OCI-LY1 (cell line): Measurements from ENCODE around the gene SH3BGR.

Experiments
- H2AFZ ChIP-seq: fragments of 200-600 bp; sonication (generic), shearing (Covaris generic); 2 replicates; pipeline ENCODE4 v1.6.0; 2014; ENCODE audit warnings: antibody characterized with exemption, mild to moderate bottlenecking, low read length
- H3F3A ChIP-seq: fragments of 200-600 bp; sonication (generic), shearing (Covaris generic); 2 replicates; pipeline ENCODE4 v1.6.0; 2014; ENCODE audit warnings: mild to moderate bottlenecking, antibody characterized with exemption, low read length, moderate library complexity; ENCODE audit not compliant: insufficient read depth
- H3K27ac ChIP-seq: fragments of 200-600 bp; sonication (generic); 2 replicates; pipeline ENCODE4 v1.5.1; 2014; ENCODE audit warnings: low read length, mixed run types, mild to moderate bottlenecking, low read depth; ENCODE audit not compliant: poor library complexity, severe bottlenecking
- H3K27me3 ChIP-seq: fragments of 200-600 bp; sonication (generic); 2 replicates; pipeline ENCODE4 v1.6.0; 2014; ENCODE audit warnings: antibody characterized with exemption, mild to moderate bottlenecking, low read length, moderate library complexity; ENCODE audit not compliant: insufficient read depth
- H3K36me3 ChIP-seq: fragments of 200-600 bp; sonication (generic); 2 replicates; pipeline ENCODE4 v1.6.1; 2014; ENCODE audit warnings: mild to moderate bottlenecking, antibody characterized with exemption, low read length, moderate library complexity, mixed read lengths; ENCODE audit not compliant: insufficient read depth
- H3K4me1 ChIP-seq: fragments of 200-600 bp; sonication (generic); 2 replicates; pipeline ENCODE4 v1.5.1; 2014; ENCODE audit warnings: mild to moderate bottlenecking, low read length, moderate library complexity; ENCODE audit not compliant: insufficient read depth, severe bottlenecking
- H3K4me2 ChIP-seq: fragments of 200-600 bp; sonication (generic), shearing (Covaris generic); 2 replicates; pipeline ENCODE4 v1.6.1; 2014; ENCODE audit warnings: low read length
- H3K4me3 ChIP-seq: fragments of 200-600 bp; sonication (generic); 2 replicates; pipeline ENCODE4 v1.5.1; 2014; ENCODE audit warnings: low read length, low read depth, mild to moderate bottlenecking, mixed read lengths; ENCODE audit not compliant: poor library complexity, severe bottlenecking
- H3K79me2 ChIP-seq: fragments of 200-600 bp; shearing (Covaris generic); 2 replicates; pipeline ENCODE4 v1.6.1; 2016; ENCODE audit warnings: mixed run types, low read length, mixed read lengths; ENCODE audit not compliant: insufficient read depth
- H3K9ac ChIP-seq: fragments of 200-600 bp; sonication (generic), shearing (Covaris generic); 2 replicates; pipeline ENCODE4 v1.6.1; 2014; ENCODE audit warnings: mild to moderate bottlenecking, low read length, mixed read lengths
- H3K9me2 ChIP-seq: fragments of 200-600 bp; sonication (generic), shearing (Covaris generic); 2 replicates; pipeline ENCODE4 v1.6.1; 2014; ENCODE audit warnings: low read depth, mild to moderate bottlenecking, low read length, mixed read lengths
- H3K9me3 ChIP-seq: fragments of 200-600 bp; shearing (Covaris generic); 2 replicates; pipeline ENCODE4 v1.6.1; 2014; ENCODE audit warnings: low read length, mixed read lengths
- H4K20me1 ChIP-seq: fragments of 200-600 bp; sonication (generic), shearing (Covaris generic); 2 replicates; pipeline ENCODE4 v1.6.0; 2016; ENCODE audit warnings: mild to moderate bottlenecking, low read length; ENCODE audit not compliant: insufficient read depth
- EZH2 ChIP-seq: fragments of 200-600 bp; sonication (generic), shearing (Covaris generic); IDR thresholded peaks from 2 replicates; pipeline ENCODE4 v1.8.0; 2017; ENCODE audit warnings: borderline replicate concordance, mixed run types, mild to moderate bottlenecking, antibody characterized with exemption, low read length, moderate library complexity, mixed read lengths
- TF ChIP-seq, protein P1 (sequence below): fragments of 200-600 bp; sonication (generic), shearing (Covaris generic); IDR thresholded peaks from 2 replicates; pipeline ENCODE4 v1.5.1; 2017; ENCODE audit warnings: mild to moderate bottlenecking, antibody characterized with exemption, low read length, moderate library complexity, mixed read lengths

Gene SH3BGR

DNA sequence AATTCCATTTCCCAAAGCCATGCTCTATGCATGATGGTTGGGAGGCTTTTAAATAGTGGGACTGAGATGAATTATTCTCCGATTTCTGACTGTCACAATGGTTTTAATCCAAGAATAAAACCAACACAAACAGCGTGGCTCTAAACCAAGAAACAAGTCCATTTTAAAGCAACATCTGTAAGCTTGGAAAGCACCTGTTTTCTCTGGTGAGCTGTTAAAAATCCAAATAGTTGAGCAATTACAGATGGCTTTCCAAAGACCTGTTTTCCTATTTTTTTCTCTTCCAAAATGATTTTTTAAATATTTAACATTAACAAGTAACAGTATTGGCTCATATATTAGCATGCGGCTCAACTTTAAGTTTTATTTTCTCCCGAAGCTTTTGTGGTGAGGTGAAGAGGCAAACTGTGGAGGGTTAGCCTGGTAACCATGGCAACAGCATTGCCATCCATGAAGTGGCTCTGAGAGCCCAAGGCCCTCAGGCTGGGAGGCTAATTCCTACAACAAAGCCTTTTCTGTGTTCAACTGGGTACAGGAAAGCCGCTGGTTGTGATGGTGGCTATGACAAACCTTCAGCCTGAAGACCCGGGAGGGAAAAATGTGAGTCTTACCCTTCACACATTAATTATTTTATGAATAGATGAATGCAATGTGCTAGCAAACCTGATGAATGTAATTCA is 104.3 kb downstream of the SH3BGR start:
- no peaks in the 10 kb centered on the region for H3K27me3 ChIP-seq
- H4K20me1 ChIP-seq = no peaks in the 10 kb centered on the region
- H3K4me1 ChIP-seq = no peaks in the 10 kb centered on the region
- H3K27ac ChIP-seq = no peak overlapping the region
- no peaks in the 10 kb centered on the region for H3K36me3 ChIP-seq
- no peak overlapping the region for H3K9ac ChIP-seq
- H2AFZ ChIP-seq = no peak overlapping the region
- H3K4me3 ChIP-seq = no peak overlapping the region
- H3K9me2 ChIP-seq = no peaks in the 10 kb centered on the region
- TF ChIP-seq, protein P1, sequence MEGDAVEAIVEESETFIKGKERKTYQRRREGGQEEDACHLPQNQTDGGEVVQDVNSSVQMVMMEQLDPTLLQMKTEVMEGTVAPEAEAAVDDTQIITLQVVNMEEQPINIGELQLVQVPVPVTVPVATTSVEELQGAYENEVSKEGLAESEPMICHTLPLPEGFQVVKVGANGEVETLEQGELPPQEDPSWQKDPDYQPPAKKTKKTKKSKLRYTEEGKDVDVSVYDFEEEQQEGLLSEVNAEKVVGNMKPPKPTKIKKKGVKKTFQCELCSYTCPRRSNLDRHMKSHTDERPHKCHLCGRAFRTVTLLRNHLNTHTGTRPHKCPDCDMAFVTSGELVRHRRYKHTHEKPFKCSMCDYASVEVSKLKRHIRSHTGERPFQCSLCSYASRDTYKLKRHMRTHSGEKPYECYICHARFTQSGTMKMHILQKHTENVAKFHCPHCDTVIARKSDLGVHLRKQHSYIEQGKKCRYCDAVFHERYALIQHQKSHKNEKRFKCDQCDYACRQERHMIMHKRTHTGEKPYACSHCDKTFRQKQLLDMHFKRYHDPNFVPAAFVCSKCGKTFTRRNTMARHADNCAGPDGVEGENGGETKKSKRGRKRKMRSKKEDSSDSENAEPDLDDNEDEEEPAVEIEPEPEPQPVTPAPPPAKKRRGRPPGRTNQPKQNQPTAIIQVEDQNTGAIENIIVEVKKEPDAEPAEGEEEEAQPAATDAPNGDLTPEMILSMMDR = no peak
- no peak for TF ChIP-seq EZH2
- H3F3A ChIP-seq = no peaks in the 10 kb centered on the region
- no peak overlapping the region for H3K4me2 ChIP-seq
- H3K79me2 ChIP-seq = no peaks in the 10 kb centered on the region
- H3K9me3 ChIP-seq = no peaks in the 10 kb centered on the region

DNA sequence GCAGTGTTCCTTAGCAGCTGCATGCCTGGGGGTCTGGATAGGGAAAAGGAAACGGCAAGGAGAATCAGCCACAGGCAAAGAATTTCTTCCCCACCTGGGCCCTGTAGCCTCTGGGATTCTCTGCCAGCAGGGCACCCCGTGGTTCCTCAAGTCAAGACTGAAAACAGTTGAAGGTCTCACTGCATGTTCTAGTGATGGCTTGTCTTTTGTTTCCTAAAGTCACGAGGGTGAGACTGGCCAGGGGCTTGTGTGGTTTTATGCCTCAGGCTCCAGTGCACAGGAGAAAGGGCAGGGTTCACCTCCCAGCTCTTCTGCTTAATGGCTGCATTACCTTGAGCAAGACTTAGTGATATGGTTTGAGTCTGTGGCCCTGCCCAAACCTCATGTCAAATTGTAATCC is 107.7 kb downstream of the SH3BGR start:
- Histone ChIP-seq H4K20me1 (no peaks in the 10 kb centered on the region), H2AFZ (no peak overlapping the region), H3K27ac (no peak overlapping the region), H3K9me3 (no peaks in the 10 kb centered on the region), H3K9ac (no peak overlapping the region), H3K4me1 (no peaks in the 10 kb centered on the region), H3K79me2 (no peaks in the 10 kb centered on the region), H3F3A (no peaks in the 10 kb centered on the region), H3K27me3 (no peaks in the 10 kb centered on the region), H3K4me2 (no peak overlapping the region), H3K4me3 (no peak overlapping the region), H3K9me2 (no peaks in the 10 kb centered on the region), H3K36me3 (no peaks in the 10 kb centered on the region)
- TF ChIP-seq EZH2 = no peak
- TF ChIP-seq, protein P1 = no peak

DNA sequence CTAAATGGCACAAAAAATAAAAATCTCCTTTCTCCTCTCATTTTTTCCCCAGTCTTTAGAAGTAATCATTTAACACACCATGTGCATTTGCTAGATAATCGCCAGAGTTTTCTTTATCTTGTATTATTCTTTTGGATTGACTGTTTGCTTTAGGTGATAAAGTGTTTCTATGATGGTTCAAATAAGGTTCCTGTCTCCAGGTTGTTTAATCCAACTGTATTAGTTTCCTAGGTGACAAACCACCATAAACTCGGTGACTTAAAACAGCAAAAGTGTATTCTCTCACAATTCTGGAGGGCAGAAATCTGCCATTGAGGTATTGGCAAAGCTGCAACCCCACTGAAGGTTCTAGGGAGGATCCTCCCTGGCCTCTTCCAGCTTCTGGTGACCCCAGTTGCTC is 109.4 kb downstream of the SH3BGR start:
- Histone ChIP-seq H3K4me3 (no peak overlapping the region), H4K20me1 (no peaks in the 10 kb centered on the region), H3K9me3 (no peaks in the 10 kb centered on the region), H3K4me1 (no peaks in the 10 kb centered on the region), H2AFZ (no peak overlapping the region), H3K79me2 (no peaks in the 10 kb centered on the region), H3K9me2 (no peaks in the 10 kb centered on the region), H3K27me3 (no peaks in the 10 kb centered on the region), H3F3A (no peaks in the 10 kb centered on the region), H3K27ac (no peak overlapping the region), H3K9ac (no peak overlapping the region), H3K36me3 (no peaks in the 10 kb centered on the region), H3K4me2 (no peak overlapping the region)
- TF ChIP-seq EZH2 = no peak
- TF ChIP-seq, protein P1 = no peak
